ENCODE results near the gene CETN2.

The CETN2 gene

GRCh38 chrX:152830312-152831305, at the start of gene CETN2, which contains the start of gene NSDHL:
Gene CETN2, minus strand, starts transcription at chrX:152830757. Its CDS starts 47 bp downstream, at chrX:152830710.
Gene NSDHL, plus strand, starts transcription at chrX:152831063. Its CDS starts 15,262 bp downstream, at chrX:152846325.
- peak; percentile 86 to 98 (median 95) for DNase-seq
- intact Hi-C loops (cut with DNase I) = no loop called here

- peak in 7 of 42 donors; percentile 4 to 51 (median 23) for DNase-seq
Measured at GRCh38 chrX:152878976-152879755, 48.6 kb upstream of the CETN2 start.

DNA sequence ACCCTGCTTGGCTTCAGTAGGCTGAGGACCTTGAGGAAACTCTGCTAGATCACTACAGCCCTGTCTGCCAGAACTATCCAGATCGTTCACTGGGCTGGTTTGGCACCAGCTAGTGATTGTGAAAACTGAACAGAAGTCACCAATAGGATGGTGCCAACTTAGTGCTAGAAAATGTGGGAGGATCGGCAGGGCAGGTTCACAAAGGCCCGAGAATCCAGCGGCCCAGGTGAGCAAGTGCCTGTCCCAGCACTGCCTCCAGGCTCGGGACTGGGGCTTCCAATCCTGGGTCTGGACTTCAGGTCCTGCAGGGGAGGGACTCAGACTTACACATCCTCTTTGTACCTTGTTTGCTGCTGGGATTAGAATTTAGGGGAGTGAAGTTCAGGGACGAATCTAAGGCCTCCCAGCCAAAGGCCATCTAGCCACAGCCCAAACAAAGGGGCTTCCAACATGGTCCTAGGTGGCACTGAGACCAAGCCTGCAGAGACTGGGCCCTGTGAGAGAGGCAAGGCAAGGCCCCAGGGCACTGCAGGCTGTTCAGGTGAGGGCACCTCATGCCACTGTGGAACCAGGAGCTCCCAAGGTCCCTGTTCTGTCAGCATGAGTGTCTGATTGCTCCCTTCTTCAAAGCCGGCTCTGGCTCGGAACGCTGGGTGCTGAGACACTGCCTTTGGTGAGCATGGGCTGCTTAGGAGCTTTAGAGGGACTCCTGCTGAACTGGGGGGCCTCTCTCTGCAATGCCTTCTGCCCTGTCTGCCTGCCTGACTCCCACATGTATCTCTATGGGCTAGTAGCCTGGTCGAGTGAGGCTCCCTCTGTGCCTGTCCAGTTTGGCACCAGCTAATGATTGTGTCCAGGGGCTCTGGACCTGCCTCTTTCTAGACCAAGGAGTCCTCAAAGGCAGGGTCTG, 46.6 kb upstream of the CETN2 start:
- intact Hi-C loops (cut with DNase I) = no loop called here
- DNase-seq = peak in 1 of 42 donors; percentile 19

More at GRCh38 chrX:152878976-152879755, 48.6 kb upstream of the CETN2 start:
- intact Hi-C loops (cut with DNase I) = no loop called here

DNA sequence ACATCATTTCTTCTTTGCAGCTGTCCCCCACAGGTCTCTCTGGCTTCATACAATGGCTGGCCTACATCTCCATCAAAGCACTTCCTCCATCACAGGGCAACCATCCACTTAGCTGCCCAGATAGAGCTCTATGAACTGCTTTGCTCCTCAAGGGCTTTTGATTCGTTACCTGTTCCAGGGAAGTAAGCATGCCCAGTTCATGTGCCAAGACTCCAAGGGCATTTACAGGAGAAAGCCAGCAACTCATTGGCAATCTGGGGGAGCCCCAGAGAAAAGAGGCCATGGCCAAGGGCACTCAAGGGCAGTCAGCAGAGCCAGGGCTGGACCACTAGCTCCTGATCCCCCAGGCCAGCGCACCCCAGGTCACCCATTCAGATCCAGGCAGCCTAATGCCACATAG, 42.8 kb upstream of the CETN2 start:
- peak in 1 of 42 donors; percentile 29 for DNase-seq

GRCh38 chrX:152872522-152872921, 42.0 kb upstream of the CETN2 start:
- no peak for DNase-seq
- intact Hi-C loops (cut with DNase I) = no loop called here

More for the DNA sequence above, 42.8 kb upstream of the CETN2 start:
- intact Hi-C loops (cut with DNase I) = no loop called here

- intact Hi-C loops (cut with DNase I) = no loop called here
- DNase-seq = no peak
Measured at GRCh38 chrX:152871260-152871659, 40.7 kb upstream of the CETN2 start.

GRCh38 chrX:152869972-152870371, 39.4 kb upstream of the CETN2 start:
- no peak for DNase-seq
- intact Hi-C loops (cut with DNase I) = no loop called here

DNA sequence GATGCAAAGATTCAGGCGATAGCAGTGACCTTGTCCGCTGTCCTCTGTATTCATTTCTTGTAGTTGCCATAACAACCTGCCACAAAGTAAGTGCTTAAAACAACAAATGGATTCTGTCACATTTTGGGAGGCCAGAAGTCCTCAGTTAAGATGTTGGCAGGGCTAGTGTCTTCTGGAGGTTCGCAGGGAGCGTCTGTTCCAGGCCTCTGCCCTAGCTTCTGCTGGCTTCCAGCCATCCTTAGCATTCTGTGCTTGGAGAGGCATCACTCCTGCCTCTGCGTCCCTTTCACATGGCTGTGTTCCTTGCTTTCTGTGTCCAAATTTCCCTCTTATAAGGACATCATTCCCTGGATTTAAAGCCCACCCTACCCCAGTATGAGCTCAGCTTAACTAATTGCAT, 35.8 kb upstream of the CETN2 start:
- no peak for DNase-seq
- intact Hi-C loops (cut with DNase I) = no loop called here

- intact Hi-C loops (cut with DNase I) = no loop called here
Measured at GRCh38 chrX:152865232-152865920, 34.8 kb upstream of the CETN2 start.

DNA sequence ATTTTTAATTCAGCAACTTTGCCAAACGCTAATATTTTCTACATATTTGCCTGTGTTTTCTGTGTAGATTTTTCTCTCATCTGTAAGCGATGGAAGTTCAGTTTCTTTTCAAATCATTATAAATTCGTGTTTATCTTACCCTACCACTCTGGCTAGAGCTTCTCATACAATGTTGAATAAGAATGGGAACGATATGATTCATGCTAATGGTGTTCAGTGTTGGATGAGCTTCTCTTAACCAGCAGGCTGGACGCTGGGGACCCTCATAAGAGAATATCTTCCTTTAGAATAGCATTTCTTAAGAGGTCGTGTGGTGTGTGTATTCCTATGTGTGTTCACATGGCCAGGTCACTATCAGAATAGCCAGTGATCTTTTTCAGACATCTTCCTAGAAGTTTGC, 31.3 kb upstream of the CETN2 start:
- intact Hi-C loops (cut with DNase I) = no loop called here
- no peak for DNase-seq

More at GRCh38 chrX:152865232-152865920, 34.8 kb upstream of the CETN2 start:
- DNase-seq = no peak

DNA sequence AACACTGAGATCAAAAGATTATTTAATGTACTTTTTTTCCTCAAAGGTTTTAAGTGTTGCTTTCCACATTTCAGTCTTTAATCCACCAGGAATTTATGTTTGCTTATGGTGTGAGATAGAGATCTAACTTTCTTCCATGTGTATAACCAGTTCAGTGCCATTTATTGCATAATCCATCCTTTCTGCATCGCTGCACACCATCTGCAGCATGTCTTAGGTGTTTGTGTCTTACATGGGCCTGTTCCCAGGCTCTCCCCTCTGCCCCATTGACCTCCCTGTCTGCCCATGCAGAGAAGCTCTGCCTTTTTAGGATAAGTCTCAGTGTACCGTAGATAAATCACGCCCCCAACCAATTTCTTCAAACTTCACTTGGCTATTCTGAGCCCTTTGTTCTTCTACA, 30.6 kb upstream of the CETN2 start:
- intact Hi-C loops (cut with DNase I) = no loop called here

GRCh38 chrX:152853986-152854385, 23.4 kb upstream of the CETN2 start:
- DNase-seq = no peak
- intact Hi-C loops (cut with DNase I) = no loop called here

More for the DNA sequence above, 30.6 kb upstream of the CETN2 start:
- no peak for DNase-seq

DNA sequence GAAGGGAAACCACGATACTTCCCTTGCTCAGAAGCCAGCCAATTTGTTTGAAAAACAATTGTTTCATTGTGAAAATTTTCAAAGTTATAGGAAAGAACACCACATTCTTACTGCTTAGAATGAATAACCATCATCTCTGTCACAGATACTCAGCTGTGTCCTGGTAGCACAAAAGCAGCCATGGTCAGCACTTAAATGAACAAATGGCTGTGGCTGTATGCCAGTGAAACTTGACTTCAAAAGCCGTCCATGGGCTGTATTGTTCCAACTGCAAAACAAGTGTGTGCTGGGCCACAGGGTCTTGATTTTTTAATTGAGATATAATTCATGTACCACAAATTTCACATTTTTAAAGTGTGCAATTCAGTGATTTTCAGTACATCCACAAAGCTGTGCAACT, 19.9 kb upstream of the CETN2 start:
- intact Hi-C loops (cut with DNase I) = no loop called here
- peak in 14 of 42 donors; percentile 3 to 57 (median 25) for DNase-seq

GRCh38 chrX:152847281-152847680, 16.7 kb upstream of the CETN2 start:
- no peak for DNase-seq
- intact Hi-C loops (cut with DNase I) = no loop called here

DNA sequence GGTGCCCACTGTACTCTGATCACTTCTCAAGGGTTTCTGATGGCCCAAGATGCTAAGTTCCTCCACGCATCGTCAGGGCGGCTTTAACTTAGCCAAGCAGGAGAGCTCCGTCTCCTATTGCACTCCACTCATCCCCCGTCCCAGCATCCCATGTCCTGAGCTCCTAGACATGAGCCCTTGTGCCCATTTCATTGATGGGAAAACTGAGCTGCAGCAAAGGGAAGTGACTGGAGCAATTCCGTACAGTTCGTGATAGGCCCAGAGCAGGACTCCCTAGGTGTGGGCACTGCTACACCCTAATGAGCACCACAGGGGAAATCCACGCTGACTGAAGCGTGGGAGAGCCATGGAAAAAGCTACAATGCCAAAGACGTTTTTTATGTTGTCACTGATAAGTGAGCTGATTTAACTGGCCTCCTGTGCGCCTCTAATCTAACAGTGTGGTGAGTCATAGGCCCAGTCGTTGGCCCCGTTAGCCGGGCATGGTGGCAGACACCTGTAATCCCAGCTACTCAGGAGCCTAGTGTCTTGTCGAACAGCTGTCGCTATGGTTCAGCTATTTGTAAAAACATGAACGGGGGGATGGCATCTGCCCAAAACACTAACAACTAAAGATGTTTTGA, 15.2 kb upstream of the CETN2 start:
- intact Hi-C loops (cut with DNase I) = no loop called here
- DNase-seq = no peak

GRCh38 chrX:152844256-152844655, 13.7 kb upstream of the CETN2 start:
- intact Hi-C loops (cut with DNase I) = no loop called here
- DNase-seq = no peak

DNA sequence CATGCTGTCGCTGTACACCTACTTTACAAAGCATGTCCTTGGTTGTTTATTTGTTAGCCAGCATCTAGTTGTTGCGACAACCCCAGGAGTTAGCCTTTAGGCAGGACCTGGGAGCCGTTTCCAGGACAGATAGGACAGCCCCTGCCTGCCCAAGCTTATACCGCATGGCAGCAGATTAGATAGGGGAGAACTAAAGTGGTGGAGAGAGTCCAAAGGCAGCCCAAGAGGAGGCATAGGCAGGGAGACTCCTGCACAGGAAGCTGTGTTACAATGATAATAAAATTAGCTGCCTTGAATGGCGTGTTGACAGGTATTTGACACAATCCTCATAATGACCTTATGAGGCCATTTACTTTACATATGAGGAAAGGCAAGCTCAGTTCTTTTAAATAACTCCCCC, 13.3 kb upstream of the CETN2 start:
- intact Hi-C loops (cut with DNase I) = no loop called here
- DNase-seq = no peak

Measured in head of caudate nucleus (tissue), 42 donors.